ENCODE measurements around the gene PRRG1.
"Not testable (repeated sequence)": the region's sequence is repeated elsewhere in the genome, so short reads cannot be mapped to it uniquely, and the experiment has no call there.

Gene PRRG1

DNA sequence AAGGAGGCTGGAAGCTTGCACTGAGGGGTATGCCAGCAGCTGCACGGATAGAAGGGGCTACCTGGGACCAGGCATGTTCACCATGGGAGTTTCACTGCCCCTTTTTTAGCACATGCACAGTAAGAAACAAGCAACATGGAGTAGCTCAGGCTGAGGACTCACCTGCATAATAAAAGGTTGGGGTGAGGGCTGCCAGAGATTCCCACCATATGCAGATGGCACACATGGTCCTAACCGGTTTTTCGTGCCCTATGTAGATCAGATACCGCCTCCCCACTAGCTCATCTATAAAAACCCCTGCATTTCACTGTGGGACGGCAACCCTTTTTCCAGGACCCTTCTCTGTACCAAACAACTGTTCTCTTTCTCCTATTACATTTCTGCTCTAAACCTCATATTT lies 125.3 kb downstream of the PRRG1 start:
- no peak for DNase-seq

DNA sequence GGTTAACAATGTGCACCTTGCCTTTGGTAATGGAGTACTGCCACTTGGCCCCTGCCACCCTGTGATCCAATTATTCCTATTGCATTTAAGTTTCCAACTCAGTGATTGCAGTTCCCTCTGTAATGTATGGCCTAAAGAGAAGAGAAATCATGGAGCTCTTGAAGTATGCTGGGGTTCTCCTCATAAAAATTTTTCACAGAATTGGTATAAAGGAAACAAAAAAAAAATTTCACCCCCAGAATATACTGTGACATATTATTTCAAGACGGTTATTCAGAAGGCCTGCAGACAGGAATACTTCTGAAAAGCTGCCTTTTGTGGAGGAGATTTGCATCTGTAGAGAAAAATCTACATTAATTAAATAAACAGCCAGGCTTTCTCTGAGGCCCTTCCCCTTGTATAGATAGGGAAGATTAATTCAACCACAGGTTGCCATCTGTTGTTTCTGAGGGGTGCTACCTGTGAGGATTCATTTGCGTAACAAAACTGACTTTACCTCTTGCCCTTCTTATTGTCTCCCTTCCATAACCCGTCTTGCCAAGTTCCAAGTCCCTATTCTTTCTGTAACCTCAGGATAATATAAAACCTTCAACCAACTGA lies 127.5 kb downstream of the PRRG1 start:
- DNase-seq: no peak

GRCh38 chrX:37484335-37484734 lies 135.2 kb downstream of the PRRG1 start:
- DNase-seq: not testable (repeated sequence)

DNA sequence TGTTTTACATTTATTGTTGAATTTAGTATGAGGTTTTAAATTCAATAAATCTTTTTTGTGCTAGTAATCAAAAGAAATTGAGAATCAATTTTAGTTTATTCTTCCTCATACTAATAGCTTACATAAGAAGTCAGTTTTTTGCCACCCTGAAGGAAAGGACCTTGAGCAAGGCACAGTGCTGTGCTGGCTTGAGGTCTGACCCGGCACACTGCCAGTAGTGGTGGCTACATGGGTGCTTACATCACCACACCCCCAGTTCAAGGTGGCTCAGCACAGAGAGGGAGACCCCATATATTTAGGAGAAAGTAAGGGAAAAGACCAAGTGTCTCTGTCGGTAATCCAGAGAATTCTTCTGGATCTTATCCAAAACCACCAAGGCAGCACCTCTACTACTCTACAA lies 136.3 kb downstream of the PRRG1 start:
- DNase-seq: no peak

DNA sequence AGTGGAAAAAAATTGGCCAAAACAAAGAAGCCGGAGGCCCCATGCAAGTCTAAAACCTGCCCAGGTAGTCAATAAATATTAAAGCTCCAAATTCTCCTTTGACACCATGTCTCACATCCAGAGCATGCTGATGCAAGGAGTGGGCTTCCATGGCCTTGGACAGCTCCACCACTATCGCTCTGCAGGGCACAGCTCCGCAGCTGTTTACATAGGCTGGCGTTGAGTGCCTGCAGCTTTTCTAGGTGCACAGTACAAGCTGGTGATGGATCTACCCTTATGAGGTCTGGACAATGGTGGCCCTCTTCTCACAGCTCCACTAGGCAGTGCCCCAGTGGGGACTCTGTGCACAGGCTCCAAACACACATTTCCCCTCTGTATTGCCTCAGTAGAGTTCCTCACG lies 138.1 kb downstream of the PRRG1 start:
- DNase-seq: no peak

DNA sequence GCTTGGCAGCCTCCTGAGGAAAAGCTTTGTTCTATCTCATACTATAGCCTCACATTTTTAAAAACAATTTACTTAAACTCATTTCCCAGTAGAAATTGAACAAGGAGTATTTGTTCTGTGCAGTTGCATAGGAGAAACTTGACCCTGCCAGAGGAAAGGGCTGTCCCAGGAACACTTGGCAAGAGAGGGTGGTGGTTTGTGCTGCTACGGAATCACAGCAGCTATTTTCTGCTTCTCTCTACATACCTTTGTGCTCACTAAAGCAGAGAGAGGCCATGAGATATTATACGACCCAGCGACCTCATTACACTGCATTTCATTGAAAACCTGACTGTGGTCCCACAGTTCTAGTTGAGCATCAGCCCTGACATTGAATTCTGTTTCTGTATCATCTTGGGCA lies 139.2 kb downstream of the PRRG1 start:
- no peak for DNase-seq

DNA sequence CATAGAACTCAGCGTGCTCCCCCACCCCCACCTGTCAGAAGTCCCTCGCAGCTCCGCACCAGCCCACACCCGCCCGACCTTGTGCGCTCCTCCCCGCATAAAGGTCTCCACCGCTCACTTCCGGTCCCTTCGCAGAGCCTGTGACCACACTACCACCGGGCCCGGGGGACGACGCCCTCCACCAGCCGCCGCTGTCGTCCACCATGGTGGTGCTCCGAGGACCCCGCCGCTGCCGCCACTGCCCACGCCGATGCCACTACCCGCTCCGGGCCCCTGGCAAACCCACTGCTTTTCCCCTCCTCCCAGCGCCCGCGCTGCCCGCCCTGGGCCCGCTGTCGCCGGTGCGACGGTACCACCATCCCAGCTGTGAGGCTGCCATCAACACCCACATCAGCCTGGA lies 142.5 kb downstream of the PRRG1 start:
- no peak for DNase-seq

DNA sequence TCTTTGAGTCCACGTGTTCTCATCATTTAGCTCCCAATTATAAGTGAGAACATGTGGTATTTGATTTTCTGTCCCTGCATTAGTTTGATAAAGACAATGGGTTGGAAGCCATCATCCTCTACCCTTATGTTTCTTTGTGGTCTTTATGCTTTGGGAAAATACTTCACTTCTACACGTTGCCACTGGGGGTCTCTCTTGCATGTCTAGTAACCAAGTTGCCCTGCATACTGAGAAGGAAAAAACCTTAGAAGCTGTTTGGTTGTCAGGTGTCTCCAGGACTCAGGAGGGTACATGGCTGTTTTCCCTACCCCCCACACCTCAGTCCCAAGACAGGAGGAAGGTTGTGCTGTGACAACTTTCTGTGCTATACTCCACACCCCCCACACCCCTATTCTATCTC lies 146.6 kb downstream of the PRRG1 start:
- not testable (repeated sequence) for DNase-seq

DNA sequence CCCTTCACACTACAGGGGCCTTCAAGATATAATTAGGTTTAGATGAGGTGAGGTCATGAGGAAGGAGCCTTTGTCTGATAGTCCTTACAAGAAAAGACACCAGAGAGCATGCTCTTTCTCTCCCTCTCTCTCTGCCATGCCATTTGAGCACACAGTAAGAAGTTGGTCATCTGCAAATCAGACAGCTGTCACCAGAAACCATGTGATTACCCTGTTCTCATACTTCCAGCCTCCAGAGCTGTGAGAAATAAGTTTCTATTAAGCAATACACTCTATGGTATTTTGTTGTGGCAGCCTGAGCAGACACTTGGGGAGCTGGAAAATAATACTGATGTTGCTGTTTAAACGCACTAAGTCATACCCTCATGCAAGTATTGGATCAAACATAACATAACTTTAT lies 148.0 kb downstream of the PRRG1 start:
- DNase-seq: not testable (repeated sequence)

- DNase-seq: not testable (repeated sequence)
These were observed 149.2 kb downstream of the PRRG1 start for GRCh38 chrX:37498323-37498722.

- not testable (repeated sequence) for DNase-seq
These were observed 150.5 kb downstream of the PRRG1 start for GRCh38 chrX:37499649-37500048.

DNA sequence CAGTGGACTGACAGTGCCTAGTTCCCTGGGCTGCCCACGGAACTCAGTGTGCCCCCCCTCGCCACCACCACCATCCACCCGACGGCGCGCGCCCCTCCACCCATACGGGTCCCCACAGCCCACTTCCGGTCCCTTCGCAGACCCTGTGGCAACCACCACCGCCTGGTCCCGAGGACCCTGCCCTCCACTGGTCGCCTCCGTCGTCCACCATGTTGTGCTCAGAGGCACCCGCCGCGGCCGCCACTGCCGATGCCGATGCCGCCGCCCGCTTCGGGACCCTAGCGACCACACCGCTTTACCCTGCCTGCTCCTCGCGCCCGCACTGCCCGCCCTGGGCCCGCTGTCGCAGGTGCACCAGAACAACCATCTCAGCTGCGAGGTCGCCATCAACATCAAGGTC lies 155.8 kb downstream of the PRRG1 start:
- no peak for DNase-seq

Data from DMS79 treated with DMSO at 0.1 percent for 48 hours (cell line).